ENCODE data around the gene FADS6. TPM values are rescaled to one million over a fixed set of nuclear protein-coding genes. Genes with fewer than 3 reads are reported as not detected.

Gene FADS6
- total and polyA plus RNA-seq, 4 donors = 1.9 to 8.7 (median 6.3) TPM

DNA sequence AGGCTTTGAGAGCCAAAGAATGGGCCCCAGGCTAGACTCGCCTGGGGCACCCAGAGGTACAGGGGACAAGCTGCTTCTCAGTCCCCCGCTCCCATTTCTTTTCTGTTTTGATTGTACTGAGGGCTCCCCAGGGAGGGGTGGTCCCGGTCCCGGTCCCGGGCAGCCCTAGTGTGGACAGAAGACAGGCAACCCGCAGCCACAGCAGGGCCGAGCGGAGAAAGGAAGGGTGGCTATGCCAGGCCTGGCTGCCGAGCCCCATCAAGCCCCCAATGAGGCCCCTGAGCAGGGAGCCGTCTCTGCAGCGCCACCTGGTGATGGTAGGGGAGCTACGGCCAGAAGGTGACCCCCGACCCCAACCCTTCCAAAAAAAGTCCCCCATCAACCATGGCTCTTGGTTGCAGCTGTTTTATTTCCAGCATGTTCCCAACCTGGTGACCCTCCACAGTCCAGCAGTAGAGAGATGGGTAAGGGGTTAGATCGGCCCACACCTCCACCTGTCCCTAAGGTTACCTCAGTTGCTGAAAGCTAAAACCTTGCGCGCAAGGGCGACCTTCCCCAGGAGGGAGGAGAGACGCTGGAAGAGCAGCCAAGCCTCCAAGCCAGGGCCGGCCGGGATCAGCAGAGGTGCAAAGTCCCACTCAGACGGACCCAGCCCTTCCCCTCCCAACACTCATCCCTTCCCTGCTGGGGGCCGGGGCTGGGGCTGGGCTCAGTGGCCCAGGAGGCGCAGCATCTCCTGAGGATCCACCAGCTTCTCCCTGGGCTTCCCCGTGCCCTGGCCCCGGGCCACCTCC lies 31.1 kb downstream of the FADS6 start:
- no peak overlapping the region for H3K4me3 ChIP-seq (ENCODE audit: low read depth, low read length)
- peak in 2 of 6 donors; percentile 77 to 82 for DNase-seq (ENCODE audit: low read depth in 4 of 6, low spot score in 6 of 6)
- H3K27me3 ChIP-seq (ENCODE audit: control insufficient read depth, insufficient read depth, low read length) = peaks cover 49% of the 10 kb centered on the region
- H3K36me3 ChIP-seq (ENCODE audit: control insufficient read depth, insufficient read depth, low read length) = peaks cover 29% of the 10 kb centered on the region
- no peaks in the 10 kb centered on the region for H3K9me3 ChIP-seq (ENCODE audit: control insufficient read depth, insufficient read depth, low read length)
- 42% methylated on average over 17 of the region's 25 CpGs for WGBS (ENCODE audit: insufficient coverage)
- peaks cover 36% of the 10 kb centered on the region for H3K4me1 ChIP-seq (ENCODE audit: control insufficient read depth, insufficient read depth, low read length)
- H3K27ac ChIP-seq (ENCODE audit: low read depth, low read length) = no peak overlapping the region

DNA sequence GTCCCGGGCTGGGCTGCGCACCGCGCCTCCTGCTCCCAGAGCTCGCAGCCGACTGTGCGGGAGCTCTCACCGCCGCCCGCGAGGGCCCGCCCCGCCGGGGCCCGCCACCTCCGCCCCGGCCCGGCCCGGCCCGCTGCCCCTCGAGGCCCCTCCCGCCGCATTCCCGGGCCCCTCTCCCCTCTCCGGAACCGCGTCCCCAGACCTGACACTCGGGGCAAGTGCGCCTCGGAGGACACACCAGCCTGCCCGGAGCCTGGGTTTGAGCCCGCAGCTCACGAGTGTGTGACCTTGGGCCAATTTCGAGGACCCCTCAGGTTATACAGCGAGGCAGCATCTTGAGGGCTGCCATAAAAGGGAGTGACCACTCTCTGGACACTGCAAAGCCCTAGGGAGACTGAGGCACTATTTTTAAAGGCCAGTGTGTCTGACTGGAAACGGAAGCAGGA lies 31.7 kb downstream of the FADS6 start:
- Histone ChIP-seq H3K9me3 (ENCODE audit: control insufficient read depth, insufficient read depth, low read length) (no peaks in the 10 kb centered on the region), H3K4me3 (ENCODE audit: low read depth, low read length) (no peak overlapping the region), H3K4me1 (ENCODE audit: control insufficient read depth, insufficient read depth, low read length) (peaks cover 36% of the 10 kb centered on the region), H3K36me3 (ENCODE audit: control insufficient read depth, insufficient read depth, low read length) (peaks cover 28% of the 10 kb centered on the region), H3K27ac (ENCODE audit: low read depth, low read length) (no peak overlapping the region), H3K27me3 (ENCODE audit: control insufficient read depth, insufficient read depth, low read length) (peaks cover 55% of the 10 kb centered on the region)
- WGBS (ENCODE audit: insufficient coverage) = 7% methylated on average over 36 of the region's 36 CpGs
- no peak for DNase-seq (ENCODE audit: low read depth in 4 of 6, low spot score in 6 of 6)

DNA sequence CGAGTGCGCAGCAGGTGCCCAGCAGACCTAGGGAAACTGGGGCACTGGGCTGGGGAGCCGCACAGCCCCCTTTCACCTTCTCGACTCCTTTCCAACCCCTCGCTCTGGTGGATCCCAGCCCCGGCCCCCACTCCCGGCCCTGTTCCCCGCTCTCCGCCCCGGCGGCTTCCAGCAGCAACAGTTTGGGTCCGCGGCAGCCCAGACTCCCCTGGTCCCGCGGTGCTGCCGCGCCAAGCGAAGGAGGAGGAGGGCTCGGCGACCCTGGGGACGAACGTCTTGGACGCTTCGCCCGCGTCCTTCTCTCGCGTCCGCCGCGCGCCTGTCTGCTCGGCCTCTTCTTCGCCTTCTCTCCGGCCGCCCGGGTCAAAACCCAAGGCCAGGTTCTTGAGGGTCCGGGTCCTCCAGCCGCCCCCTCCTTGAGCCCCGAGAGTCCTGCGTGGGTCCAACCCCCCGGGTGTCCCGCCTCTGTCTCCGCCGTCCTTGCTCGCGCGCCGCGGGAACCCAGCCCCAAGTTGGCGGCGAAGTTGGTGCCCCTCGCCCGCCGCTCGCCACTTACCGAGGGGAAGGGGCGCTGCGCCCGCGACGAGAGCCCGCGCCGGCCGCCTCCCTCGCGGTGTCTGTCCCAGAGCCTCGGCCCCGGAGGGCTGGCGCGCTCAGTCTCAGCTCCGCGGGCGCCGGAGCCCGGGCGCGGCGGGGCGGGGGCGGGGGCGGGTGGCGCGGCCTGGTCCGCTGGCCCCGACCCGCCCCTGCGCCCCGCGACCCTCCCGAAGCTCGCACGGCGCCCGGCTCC lies 32.4 kb downstream of the FADS6 start:
- Histone ChIP-seq H3K36me3 (ENCODE audit: control insufficient read depth, insufficient read depth, low read length) (peaks cover 22% of the 10 kb centered on the region), H3K4me1 (ENCODE audit: control insufficient read depth, insufficient read depth, low read length) (peaks cover 37% of the 10 kb centered on the region)

GRCh38 chr17:74860229-74860871 lies 33.1 kb downstream of the FADS6 start:
- 4% methylated on average over 39 of the region's 44 CpGs for WGBS (ENCODE audit: insufficient coverage)
- peak in 1 of 6 donors; percentile 42 for DNase-seq (ENCODE audit: low read depth in 4 of 6, low spot score in 6 of 6)
- peaks cover 18% of the 10 kb centered on the region for H3K36me3 ChIP-seq (ENCODE audit: control insufficient read depth, insufficient read depth, low read length)
- H3K27ac ChIP-seq (ENCODE audit: low read depth, low read length) = no peak overlapping the region
- peaks cover 44% of the 10 kb centered on the region for H3K4me1 ChIP-seq (ENCODE audit: control insufficient read depth, insufficient read depth, low read length)
- no peaks in the 10 kb centered on the region for H3K9me3 ChIP-seq (ENCODE audit: control insufficient read depth, insufficient read depth, low read length)
- peaks cover 60% of the 10 kb centered on the region for H3K27me3 ChIP-seq (ENCODE audit: control insufficient read depth, insufficient read depth, low read length)
- H3K4me3 ChIP-seq (ENCODE audit: low read depth, low read length) = no peak overlapping the region

More for the DNA sequence above, 32.4 kb downstream of the FADS6 start:
- 1% methylated on average over 95 of the region's 96 CpGs for WGBS (ENCODE audit: insufficient coverage)
- Histone ChIP-seq H3K27me3 (ENCODE audit: control insufficient read depth, insufficient read depth, low read length) (peaks cover 58% of the 10 kb centered on the region), H3K27ac (ENCODE audit: low read depth, low read length) (no peak overlapping the region), H3K9me3 (ENCODE audit: control insufficient read depth, insufficient read depth, low read length) (no peaks in the 10 kb centered on the region), H3K4me3 (ENCODE audit: low read depth, low read length) (no peak overlapping the region)
- no peak for DNase-seq (ENCODE audit: low read depth in 4 of 6, low spot score in 6 of 6)

- Histone ChIP-seq H3K4me1 (ENCODE audit: control insufficient read depth, insufficient read depth, low read length) (peaks cover 41% of the 10 kb centered on the region), H3K9me3 (ENCODE audit: control insufficient read depth, insufficient read depth, low read length) (no peaks in the 10 kb centered on the region), H3K4me3 (ENCODE audit: low read depth, low read length) (peak within 1 kb of the TSS; percentile 16), H3K36me3 (ENCODE audit: control insufficient read depth, insufficient read depth, low read length) (peaks cover 21% of the 10 kb centered on the region), H3K27me3 (ENCODE audit: control insufficient read depth, insufficient read depth, low read length) (peaks cover 64% of the 10 kb centered on the region), H3K27ac (ENCODE audit: low read depth, low read length) (no peak within 1 kb of the TSS)
- WGBS (ENCODE audit: insufficient coverage) = 1% methylated on average over 69 of the region's 72 CpGs
- peak in 1 of 6 donors; percentile 50 for DNase-seq (ENCODE audit: low read depth in 4 of 6, low spot score in 6 of 6)
Observed at GRCh38 chr17:74859459-74860228, 33.8 kb downstream of the FADS6 start, which contains the start of gene GRIN2C. GRIN2C (minus strand) TSS chr17:74859885; CDS start chr17:74855092, 4,793 bp downstream.

- WGBS (ENCODE audit: insufficient coverage) = 51% methylated on average over 12 of the region's 12 CpGs
- Histone ChIP-seq H3K27ac (ENCODE audit: low read depth, low read length) (no peak overlapping the region), H3K36me3 (ENCODE audit: control insufficient read depth, insufficient read depth, low read length) (peaks cover 19% of the 10 kb centered on the region), H3K4me1 (ENCODE audit: control insufficient read depth, insufficient read depth, low read length) (peaks cover 39% of the 10 kb centered on the region), H3K27me3 (ENCODE audit: control insufficient read depth, insufficient read depth, low read length) (peaks cover 72% of the 10 kb centered on the region), H3K4me3 (ENCODE audit: low read depth, low read length) (no peak overlapping the region), H3K9me3 (ENCODE audit: control insufficient read depth, insufficient read depth, low read length) (no peaks in the 10 kb centered on the region)
- no peak for DNase-seq (ENCODE audit: low read depth in 4 of 6, low spot score in 6 of 6)
Observed at GRCh38 chr17:74858672-74859458, 34.6 kb downstream of the FADS6 start.

GRCh38 chr17:74857191-74857590 lies 36.2 kb downstream of the FADS6 start:
- Histone ChIP-seq H3K4me1 (ENCODE audit: control insufficient read depth, insufficient read depth, low read length) (peaks cover 45% of the 10 kb centered on the region), H3K4me3 (ENCODE audit: low read depth, low read length) (no peak overlapping the region), H3K27me3 (ENCODE audit: control insufficient read depth, insufficient read depth, low read length) (peaks cover 84% of the 10 kb centered on the region), H3K27ac (ENCODE audit: low read depth, low read length) (no peak overlapping the region), H3K9me3 (ENCODE audit: control insufficient read depth, insufficient read depth, low read length) (no peaks in the 10 kb centered on the region), H3K36me3 (ENCODE audit: control insufficient read depth, insufficient read depth, low read length) (peaks cover 8% of the 10 kb centered on the region)
- 78% methylated on average over 3 of the region's 4 CpGs for WGBS (ENCODE audit: insufficient coverage)
- peak in 1 of 6 donors; percentile 76 for DNase-seq (ENCODE audit: low read depth in 4 of 6, low spot score in 6 of 6)

- Histone ChIP-seq H3K36me3 (ENCODE audit: control insufficient read depth, insufficient read depth, low read length) (peaks cover 12% of the 10 kb centered on the region), H3K27ac (ENCODE audit: low read depth, low read length) (no peak overlapping the region), H3K9me3 (ENCODE audit: control insufficient read depth, insufficient read depth, low read length) (no peaks in the 10 kb centered on the region), H3K27me3 (ENCODE audit: control insufficient read depth, insufficient read depth, low read length) (peaks cover 86% of the 10 kb centered on the region), H3K4me1 (ENCODE audit: control insufficient read depth, insufficient read depth, low read length) (peaks cover 43% of the 10 kb centered on the region), H3K4me3 (ENCODE audit: low read depth, low read length) (no peak overlapping the region)
- peak in 1 of 6 donors; percentile 57 for DNase-seq (ENCODE audit: low read depth in 4 of 6, low spot score in 6 of 6)
- 61% methylated on average over 7 of the region's 7 CpGs for WGBS (ENCODE audit: insufficient coverage)
Observed at GRCh38 chr17:74856112-74856511, 37.3 kb downstream of the FADS6 start.

Data from spinal cord (tissue), 10 donors.